Transverse colon (tissue), 4 donors: ENCODE results near the gene GIMAP8. TPM values are rescaled to one million over a fixed set of nuclear protein-coding genes. Genes with fewer than 3 reads are reported as not detected.

Experiments used
- DNase-seq: peaks from one replicate; pipeline ENCODE4 v3.0.0-alpha.2; 2019
- H3K27ac ChIP-seq, 4 donors: fragments of 200-600 bp; sonication (generic); 2 replicates each; pipeline ENCODE4 v1.5.1; 2016 to 2018; ENCODE audit warnings: inconsistent platforms in 4 of 4
- H3K27me3 ChIP-seq: fragments of 200-600 bp; sonication (generic); 2 replicates; pipeline ENCODE4 v1.5.1; 2017; ENCODE audit warnings: inconsistent platforms
- H3K36me3 ChIP-seq, 4 donors: fragments of 200-600 bp; sonication (generic); 2 replicates each; pipeline ENCODE4 v1.5.1; 2017 to 2019; ENCODE audit warnings: inconsistent platforms in 4 of 4
- H3K4me1 ChIP-seq, 4 donors: fragments of 200-600 bp; sonication (generic); 2 replicates each; pipeline ENCODE4 v1.5.1; 2017 to 2020; ENCODE audit warnings: inconsistent platforms in 4 of 4
- H3K4me3 ChIP-seq, 4 donors: fragments of 200-600 bp; sonication (generic); 1 replicate in 1 of 4; 2 replicates in 3 of 4; pipeline versions ENCODE4 v1.5.1 to v1.6.1; 2017 to 2019; ENCODE audit warnings: inconsistent platforms in 4 of 4
- H3K9me3 ChIP-seq, 2 donors: fragments of 200-600 bp; sonication (generic); 2 replicates each; pipeline ENCODE4 v1.5.1; 2017 to 2019; ENCODE audit warnings: inconsistent platforms in 2 of 2
- CTCF ChIP-seq, 5 experiments: fragments of 200-600 bp in 3 of 5; fragments of 450-650 bp in 2 of 5; sonication (generic) in 3 of 5; IDR thresholded peaks; 1 replicate in 2 of 5; 2 replicates in 3 of 5; pipeline ENCODE4 v1.5.1; 2016 to 2017; ENCODE audit warnings: antibody characterized with exemption in 5 of 5, inconsistent platforms in 3 of 5, mild to moderate bottlenecking in 2 of 5, moderate library complexity in 1 of 5
- EP300 ChIP-seq: sonication (generic); formaldehyde crosslinking; IDR thresholded peaks from one replicate; pipeline ENCODE4 v1.6.1; 2017; ENCODE audit warnings: antibody characterized with exemption, low read depth
- POLR2A ChIP-seq: fragments of 450-650 bp; IDR thresholded peaks from one replicate; pipeline ENCODE4 v1.6.1; 2016; ENCODE audit warnings: antibody characterized with exemption, mild to moderate bottlenecking, moderate library complexity
- POLR2AphosphoS5 ChIP-seq, 3 donors: sonication (generic); formaldehyde crosslinking; IDR thresholded peaks; one replicate each; pipeline ENCODE4 v1.6.1; 2016; ENCODE audit warnings: antibody characterized with exemption in 3 of 3
- WGBS, 2 donors: methylation state at CpG; one replicate each; pipeline ENCODE4 v1.1.5; 2018; ENCODE audit warnings: low coverage in 1 of 2; 5-methylcytosine and 5-hydroxymethylcytosine counted together
- in situ Hi-C, 4 donors: fragments of 200-750 bp; cut with MboI; loops; one replicate each; pipeline versions ENCODE4 v1.15.0 to v1.15.1; 2017; ENCODE audit warnings: low sequenced_read_pairs in 3 of 4, low pct_ligation_motif_present in 1 of 4, low pct_unique_long_range_greater_than_20kb in 1 of 4
- intact Hi-C: fragments of 100-400 bp; cut with DNase I; formaldehyde crosslinking; loops from one replicate; pipeline ENCODE4 v1.15.1; 2023; ENCODE audit warnings: low total_unique reads
- total RNA-seq, 4 donors: library from RNA; depleted of rRNA; stranded (reverse); fragments of >200 nt; gene quantifications; one replicate each; pipeline ENCODE4 v1.1.0, GENCODE V29; 2016

The GIMAP8 gene
- total RNA-seq, 4 donors from 2014 or later = 1.5 to 4.3 (median 2.9) TPM

DNA sequence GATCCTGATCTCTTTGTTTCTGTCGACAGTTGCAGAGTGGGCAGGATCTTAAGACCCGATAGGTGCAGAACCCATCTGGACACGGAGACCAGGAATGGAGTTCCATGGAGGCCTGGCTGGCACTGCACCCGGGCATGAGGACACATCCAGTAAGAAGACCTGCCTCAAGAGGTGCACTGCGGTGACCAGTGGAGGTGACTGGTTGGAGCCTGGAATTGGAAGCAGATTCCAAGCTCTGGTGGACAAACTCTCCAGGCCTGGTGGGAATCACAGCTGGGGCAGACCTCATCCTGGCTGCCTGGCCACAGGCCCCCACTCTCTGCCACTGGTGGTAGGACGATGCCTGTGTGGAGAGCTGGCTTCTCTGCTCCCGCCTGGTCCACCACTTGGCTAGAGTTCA lies 40.3 kb upstream of the GIMAP8 start:
- peaks cover 0 to 18% (median 17%) of the 10 kb centered on the region in 4 donors for H3K4me1 ChIP-seq
- H3K36me3 ChIP-seq = no peaks in the 10 kb centered on the region
- in situ Hi-C loops (loop anchor here in 3 of 4 donors (25.0 kb wide), 1 partner anchor 98 kb away; the partner anchor contains the start of genes ACTR3C (in 3 of the 3) and LRRC61 (in 3 of the 3)), intact Hi-C loops (no loop called here)
- TF ChIP-seq CTCF (IDR thresholded peaks at IDR 0.05) = no peak
- no peak for TF ChIP-seq EP300
- TF ChIP-seq POLR2AphosphoS5 (IDR thresholded peaks at IDR 0.05) = no peak
- no peak for TF ChIP-seq POLR2A
- DNase-seq = no peak
- H3K27me3 ChIP-seq = no peaks in the 10 kb centered on the region
- no peaks in the 10 kb centered on the region for H3K9me3 ChIP-seq
- no peak overlapping the region for H3K4me3 ChIP-seq
- no peak overlapping the region for H3K27ac ChIP-seq
- WGBS, 2 donors = 96% methylated on average over 7 of the region's 7 CpGs; no CpG with 5 or more reads in 1 of the 2 donors

- Histone ChIP-seq H3K9me3 (no peaks in the 10 kb centered on the region), H3K27ac (no peak overlapping the region), H3K27me3 (no peaks in the 10 kb centered on the region), H3K36me3 (no peaks in the 10 kb centered on the region), H3K4me3 (no peak overlapping the region), H3K4me1 (peaks cover 0 to 17% (median 16%) of the 10 kb centered on the region in 4 donors)
- DNase-seq = no peak
- in situ Hi-C loops (loop anchor here in 3 of 4 donors (25.0 kb wide), 1 partner anchor 99 kb away; the partner anchor contains the start of genes ACTR3C (in 3 of the 3) and LRRC61 (in 3 of the 3)), intact Hi-C loops (no loop called here)
- WGBS, 2 donors = 72 to 92% methylated on average over 6 to 10 of the region's 10 CpGs
- TF ChIP-seq POLR2AphosphoS5 (IDR thresholded peaks at IDR 0.05) (no peak), POLR2A (no peak), EP300 (no peak), CTCF (IDR thresholded peaks at IDR 0.05) (no peak)
Measured at GRCh38 chr7:150410680-150411346, 39.6 kb upstream of the GIMAP8 start.

DNA sequence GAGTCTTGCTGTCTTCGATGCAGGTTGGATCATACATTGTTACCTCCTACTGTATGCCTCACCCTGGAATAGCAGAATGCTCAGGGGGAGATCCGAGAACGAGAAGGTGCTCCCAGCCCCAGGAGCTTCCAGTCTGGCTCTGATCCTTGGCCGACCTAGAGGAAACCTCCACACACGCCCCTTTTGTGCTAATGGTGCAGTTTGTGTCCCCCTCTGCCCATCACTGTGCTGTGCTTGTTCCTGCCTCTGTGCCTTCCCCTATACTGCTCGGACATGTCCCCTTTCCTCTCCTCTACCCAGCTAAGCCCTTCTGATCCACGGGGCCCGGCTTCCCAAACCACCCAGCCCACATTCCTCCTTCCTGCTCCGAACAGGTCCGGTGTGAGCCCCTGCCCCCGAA lies 38.8 kb upstream of the GIMAP8 start:
- 86% methylated on average over 10 of the region's 11 CpGs; no CpG with 5 or more reads in 1 of the 2 donors for WGBS, 2 donors
- H3K36me3 ChIP-seq = no peaks in the 10 kb centered on the region

More for the DNA sequence above, 38.8 kb upstream of the GIMAP8 start:
- H3K27ac ChIP-seq = no peak overlapping the region
- no peak for DNase-seq
- H3K4me1 ChIP-seq = peaks cover 0 to 9% (median 8%) of the 10 kb centered on the region in 4 donors
- H3K27me3 ChIP-seq = no peaks in the 10 kb centered on the region
- in situ Hi-C loops = loop anchor here in 3 of 4 donors (25.0 kb wide), 1 partner anchor 99 kb away; the partner anchor contains the start of genes ACTR3C (in 3 of the 3) and LRRC61 (in 3 of the 3)
- TF ChIP-seq EP300 (no peak), POLR2AphosphoS5 (IDR thresholded peaks at IDR 0.05) (no peak), CTCF (IDR thresholded peaks at IDR 0.05) (no peak)
- intact Hi-C loops = no loop called here
- no peaks in the 10 kb centered on the region for H3K9me3 ChIP-seq
- H3K4me3 ChIP-seq = no peak overlapping the region
